Tibial artery (tissue), 4 donors: ENCODE results near the gene ESCO1.
"Not testable (repeated sequence)": the region's sequence is repeated elsewhere in the genome, so short reads cannot be mapped to it uniquely, and the experiment has no call there.

Source experiments
- DNase-seq, 2 donors: peaks; one replicate each; pipeline ENCODE4 v3.0.0-alpha.2; 2019
- H3K27ac ChIP-seq, 2 donors: fragments of 200-600 bp; sonication (generic) in 1 of 2; 1 replicate in 1 of 2; 2 replicates in 1 of 2; pipeline ENCODE4 v1.5.1; 2018 to 2019; ENCODE audit warnings: mild to moderate bottlenecking in 1 of 2
- H3K27me3 ChIP-seq, 2 donors: fragments of 200-600 bp; sonication (generic) in 1 of 2; one replicate each; pipeline versions ENCODE4 v1.5.1 to v1.6.0; 2016 to 2019
- H3K36me3 ChIP-seq, 3 donors: fragments of 200-600 bp; sonication (generic) in 2 of 3; one replicate each; pipeline ENCODE4 v1.5.1; 2016 to 2019; ENCODE audit warnings: mild to moderate bottlenecking in 2 of 3
- H3K4me1 ChIP-seq, 4 donors: fragments of 200-600 bp; sonication (generic) in 2 of 4; 1 replicate in 3 of 4; 2 replicates in 1 of 4; pipeline ENCODE4 v1.5.1; 2016 to 2019
- H3K4me3 ChIP-seq, 2 donors: fragments of 200-600 bp; sonication (generic) in 1 of 2; 1 replicate in 1 of 2; 2 replicates in 1 of 2; pipeline ENCODE4 v1.5.1; 2018 to 2019; ENCODE audit warnings: mild to moderate bottlenecking in 2 of 2
- H3K9me3 ChIP-seq, 3 donors: fragments of 200-600 bp; sonication (generic) in 1 of 3; one replicate each; pipeline ENCODE4 v1.5.1; 2016 to 2019
- CTCF ChIP-seq, 2 experiments: fragments of 200-600 bp in 1 of 2; fragments of 450-650 bp in 1 of 2; IDR thresholded peaks; one replicate each; pipeline ENCODE4 v1.5.1; 2017 to 2019; ENCODE audit warnings: antibody characterized with exemption in 2 of 2, mild to moderate bottlenecking in 1 of 2, moderate library complexity in 1 of 2
- intact Hi-C: fragments of 100-400 bp; cut with DNase I; formaldehyde crosslinking; loops from one replicate; pipeline ENCODE4 v1.15.0; 2023; ENCODE audit warnings: low total_unique reads

Gene ESCO1

GRCh38 chr18:21629089-21629832 lies 28.8 kb upstream of the ESCO1 start:
- intact Hi-C loops: no loop called here
- Histone ChIP-seq H3K4me1 (no peaks in the 10 kb centered on the region), H3K4me3 (no peak overlapping the region), H3K27ac (no peak overlapping the region), H3K27me3 (no peaks in the 10 kb centered on the region), H3K9me3 (no peaks in the 10 kb centered on the region), H3K36me3 (peaks cover 20 to 83% (median 45%) of the 10 kb centered on the region in 3 donors)
- TF ChIP-seq CTCF (IDR thresholded peaks at IDR 0.05): no peak
- no peak for DNase-seq

- intact Hi-C loops: not testable (repeated sequence)
Measured at GRCh38 chr18:21621640-21622039, 21.1 kb upstream of the ESCO1 start.

GRCh38 chr18:21612125-21613039 lies 11.9 kb upstream of the ESCO1 start, which contains the start of gene SNRPD1:
SNRPD1 (plus strand) TSS chr18:21612314; CDS start chr18:21612430, 116 bp downstream.
- intact Hi-C loops: no loop called here
- H3K27ac ChIP-seq: peak within 1 kb of the TSS; percentile 62 to 73
- DNase-seq: peak; percentile 80 to 93
- H3K27me3 ChIP-seq: no peaks in the 10 kb centered on the region
- peak within 1 kb of the TSS; percentile 64 for H3K4me3 ChIP-seq
- H3K9me3 ChIP-seq: no peaks in the 10 kb centered on the region
- H3K36me3 ChIP-seq: peaks cover 0 to 15% (median 0%) of the 10 kb centered on the region in 3 donors
- peak; percentile 92 to 96 for TF ChIP-seq CTCF (IDR thresholded peaks at IDR 0.05)
- peaks cover 0 to 30% (median 12%) of the 10 kb centered on the region in 4 donors for H3K4me1 ChIP-seq

More at GRCh38 chr18:21621640-21622039, 21.1 kb upstream of the ESCO1 start:
- DNase-seq: peak; percentile 34 to 74
- Histone ChIP-seq H3K36me3 (peaks cover 13 to 47% (median 36%) of the 10 kb centered on the region in 3 donors), H3K4me1 (peaks cover 0 to 17% (median 3%) of the 10 kb centered on the region in 4 donors), H3K27ac (peak overlapping the region; percentile 44 to 62)
- not testable (repeated sequence) for H3K4me3 ChIP-seq, H3K9me3 ChIP-seq, H3K27me3 ChIP-seq

- intact Hi-C loops, DNase-seq, H3K36me3 ChIP-seq, H3K9me3 ChIP-seq, H3K27me3 ChIP-seq: not testable (repeated sequence)
- Histone ChIP-seq H3K27ac (peak overlapping the region; percentile 62 to 73), H3K4me3 (peak overlapping the region; percentile 64), H3K4me1 (peaks cover 0 to 30% (median 12%) of the 10 kb centered on the region in 4 donors)
Measured at GRCh38 chr18:21611401-21612124, 11.1 kb upstream of the ESCO1 start.

GRCh38 chr18:21605213-21605612 lies 4.7 kb upstream of the ESCO1 start:
- no peak for DNase-seq
- no peak overlapping the region for H3K27ac ChIP-seq

More at GRCh38 chr18:21605213-21605612, 4.7 kb upstream of the ESCO1 start:
- Histone ChIP-seq H3K9me3 (no peaks in the 10 kb centered on the region), H3K27me3 (no peaks in the 10 kb centered on the region), H3K4me3 (no peak overlapping the region), H3K4me1 (no peaks in the 10 kb centered on the region), H3K36me3 (no peaks in the 10 kb centered on the region)
- intact Hi-C loops: loop anchor here (10.0 kb wide), 2 partner anchors 100 to 230 kb away; partner anchors contain the start of gene ABHD3
- TF ChIP-seq CTCF (IDR thresholded peaks at IDR 0.05): no peak
